DMS153 treated with DMSO at 0.1 percent for 48 hours (cell line): ENCODE results near the gene ENPEP.
"Not testable (repeated sequence)": the region's sequence is repeated elsewhere in the genome, so short reads cannot be mapped to it uniquely, and the experiment has no call there.

Experiments used
- DNase-seq: peaks from one replicate; lab custom pipeline; 2025; ENCODE audit not compliant: unreplicated experiment; lab: John Stamatoyannopoulos, UW

ENPEP gene

GRCh38 chr4:110475881-110476818 lies at the start of gene ENPEP:
ENPEP (plus strand) TSS chr4:110476155; CDS start chr4:110476415, 260 bp downstream.
- no peak for DNase-seq

GRCh38 chr4:110431805-110432204 lies 44.1 kb upstream of the ENPEP start:
- DNase-seq, result not testable (repeated sequence)

GRCh38 chr4:110437292-110437691 lies 38.7 kb upstream of the ENPEP start:
- DNase-seq, result not testable (repeated sequence)

- DNase-seq, result not testable (repeated sequence)
These were observed 36.7 kb upstream of the ENPEP start for GRCh38 chr4:110439209-110439608.

- no peak for DNase-seq
These were observed 33.6 kb upstream of the ENPEP start for GRCh38 chr4:110442309-110442708.

- DNase-seq, result no peak
These were observed 33.2 kb upstream of the ENPEP start for GRCh38 chr4:110442788-110443187.

GRCh38 chr4:110449947-110450346 lies 26.0 kb upstream of the ENPEP start:
- DNase-seq, result no peak

GRCh38 chr4:110452546-110452945 lies 23.4 kb upstream of the ENPEP start:
- no peak for DNase-seq

GRCh38 chr4:110454441-110454840 lies 21.5 kb upstream of the ENPEP start:
- DNase-seq, result no peak

GRCh38 chr4:110458494-110459266 lies 17.3 kb upstream of the ENPEP start:
- no peak for DNase-seq

- no peak for DNase-seq
These were observed 15.7 kb upstream of the ENPEP start for GRCh38 chr4:110460074-110460746.

- DNase-seq, result no peak
These were observed 8.6 kb upstream of the ENPEP start for GRCh38 chr4:110467400-110467799.

- no peak for DNase-seq
These were observed 3.2 kb upstream of the ENPEP start for GRCh38 chr4:110472583-110473329.

GRCh38 chr4:110474481-110474880 lies 1.5 kb upstream of the ENPEP start:
- no peak for DNase-seq

- not testable (repeated sequence) for DNase-seq
These were observed 875 bp upstream of the ENPEP start for GRCh38 chr4:110475080-110475479.

- DNase-seq, result no peak
These were observed 1.9 kb downstream of the ENPEP start for GRCh38 chr4:110477836-110478235.

- DNase-seq, result no peak
These were observed 4.1 kb downstream of the ENPEP start for GRCh38 chr4:110480031-110480549.

- no peak for DNase-seq
These were observed 4.9 kb downstream of the ENPEP start for GRCh38 chr4:110480746-110481271.

- no peak for DNase-seq
These were observed 7.6 kb downstream of the ENPEP start for GRCh38 chr4:110483516-110483915.

- DNase-seq, result no peak
These were observed 8.1 kb downstream of the ENPEP start for GRCh38 chr4:110484029-110484428.
